Calu3 (cell line): Measurements from ENCODE around the gene PCSK5. TPM values are rescaled to one million over a fixed set of nuclear protein-coding genes. Genes with fewer than 3 reads are reported as not detected.

Experiments used
- BruUV-seq: library from RNA; stranded (reverse); fragments of 400-500 nt; replicated peaks from 2 replicates; lab custom pipeline; 2021; lab: Mats Ljungman, UMichigan
- CTCF ChIA-PET: fragments of 300-600 bp; sonication (Branson Sonifier 250); formaldehyde crosslinking; loops from one replicate; lab custom pipeline; 2022; ENCODE audit warnings: antibody characterized with exemption; lab: Charles Lee
- DNase-seq: peaks from one replicate; pipeline ENCODE4 v3.0.0; 2022
- H3K27ac Mint-ChIP-seq: one replicate; pipeline ENCODE4 v1.8.0; 2022; ENCODE audit warnings: mixed read lengths; ENCODE audit not compliant: unreplicated experiment
- H3K27me3 Mint-ChIP-seq: one replicate; pipeline ENCODE4 v1.8.0; 2022; ENCODE audit warnings: mixed read lengths; ENCODE audit not compliant: unreplicated experiment
- H3K36me3 Mint-ChIP-seq: one replicate; pipeline ENCODE4 v1.8.0; 2022; ENCODE audit warnings: mild to moderate bottlenecking, moderate library complexity, mixed read lengths; ENCODE audit not compliant: insufficient read depth, unreplicated experiment
- H3K4me1 Mint-ChIP-seq: one replicate; pipeline ENCODE4 v1.8.0; 2022; ENCODE audit warnings: mild to moderate bottlenecking, low read depth, mixed read lengths; ENCODE audit not compliant: unreplicated experiment
- H3K4me3 Mint-ChIP-seq: one replicate; pipeline ENCODE4 v1.8.0; 2022; ENCODE audit warnings: mild to moderate bottlenecking, low read depth, moderate library complexity, mixed read lengths; ENCODE audit not compliant: unreplicated experiment
- H3K9me3 Mint-ChIP-seq: one replicate; pipeline ENCODE4 v1.8.0; 2022; ENCODE audit warnings: low read depth, mixed read lengths; ENCODE audit not compliant: unreplicated experiment
- CTCF ChIP-seq: fragments of 200-600 bp; IDR thresholded peaks from one replicate; pipeline ENCODE4 v1.8.0; 2022; ENCODE audit warnings: antibody characterized with exemption; ENCODE audit not compliant: unreplicated experiment
- intact Hi-C: fragments of 100-400 bp; cut with micrococcal nuclease; formaldehyde crosslinking; loops from one replicate; pipeline ENCODE4 v1.10.0; 2022; ENCODE audit not compliant: unreplicated experiment
- total RNA-seq: library from RNA; stranded (reverse); gene quantifications from 2 replicates; pipeline ENCODE4 v1.2.3, GENCODE V29; 2022

Gene PCSK5
- total RNA-seq, 1 experiment from 2014 or later = 38.4 TPM

- CTCF ChIA-PET = no interaction called here
- no peaks in the 10 kb centered on the region for H3K36me3 Mint-ChIP-seq
- H3K4me1 Mint-ChIP-seq = no peaks in the 10 kb centered on the region
- intact Hi-C loops = no loop called here
- no TSS peak for BruUV-seq
- DNase-seq = no peak
- peaks cover 2% of the 10 kb centered on the region for H3K9me3 Mint-ChIP-seq
- no peak for TF ChIP-seq CTCF
- H3K27me3 Mint-ChIP-seq = no peaks in the 10 kb centered on the region
- H3K27ac Mint-ChIP-seq = no peak overlapping the region
- H3K4me3 Mint-ChIP-seq = no peak overlapping the region
Observed at GRCh38 chr9:76221423-76221822, 330.9 kb downstream of the PCSK5 start.

- TF ChIP-seq CTCF = no peak
- H3K4me3 Mint-ChIP-seq = no peak overlapping the region
- intact Hi-C loops = no loop called here
- H3K4me1 Mint-ChIP-seq = no peaks in the 10 kb centered on the region
- no TSS peak for BruUV-seq
- CTCF ChIA-PET = interaction anchor here (0.7 kb wide), 1 partner anchor 157 kb away, joined by 3 read pairs; no protein-coding TSS in a partner anchor
- no peaks in the 10 kb centered on the region for H3K27me3 Mint-ChIP-seq
- no peaks in the 10 kb centered on the region for H3K36me3 Mint-ChIP-seq
- peaks cover 2% of the 10 kb centered on the region for H3K9me3 Mint-ChIP-seq
- no peak overlapping the region for H3K27ac Mint-ChIP-seq
- no peak for DNase-seq
Observed at GRCh38 chr9:76223749-76224340, 333.4 kb downstream of the PCSK5 start.

- no peaks in the 10 kb centered on the region for H3K4me1 Mint-ChIP-seq
- TF ChIP-seq CTCF = no peak
- no peak overlapping the region for H3K4me3 Mint-ChIP-seq
- DNase-seq = no peak
- H3K36me3 Mint-ChIP-seq = no peaks in the 10 kb centered on the region
- intact Hi-C loops = no loop called here
- CTCF ChIA-PET = no interaction called here
- H3K27ac Mint-ChIP-seq = no peak overlapping the region
- peaks cover 2% of the 10 kb centered on the region for H3K9me3 Mint-ChIP-seq
- BruUV-seq = no TSS peak
- H3K27me3 Mint-ChIP-seq = no peaks in the 10 kb centered on the region
Observed at GRCh38 chr9:76227156-76227555, 336.7 kb downstream of the PCSK5 start.

- CTCF ChIA-PET = no interaction called here
- BruUV-seq = no TSS peak
- Mint-ChIP-seq H3K9me3 (no peaks in the 10 kb centered on the region), H3K4me1 (no peaks in the 10 kb centered on the region), H3K27ac (no peak overlapping the region), H3K27me3 (no peaks in the 10 kb centered on the region), H3K4me3 (no peak overlapping the region), H3K36me3 (no peaks in the 10 kb centered on the region)
- TF ChIP-seq CTCF = no peak
- no peak for DNase-seq
- intact Hi-C loops = no loop called here
Observed at GRCh38 chr9:76231001-76231400, 340.5 kb downstream of the PCSK5 start.
